ENCODE measurements around the gene PDE10A.

Gene PDE10A

DNA sequence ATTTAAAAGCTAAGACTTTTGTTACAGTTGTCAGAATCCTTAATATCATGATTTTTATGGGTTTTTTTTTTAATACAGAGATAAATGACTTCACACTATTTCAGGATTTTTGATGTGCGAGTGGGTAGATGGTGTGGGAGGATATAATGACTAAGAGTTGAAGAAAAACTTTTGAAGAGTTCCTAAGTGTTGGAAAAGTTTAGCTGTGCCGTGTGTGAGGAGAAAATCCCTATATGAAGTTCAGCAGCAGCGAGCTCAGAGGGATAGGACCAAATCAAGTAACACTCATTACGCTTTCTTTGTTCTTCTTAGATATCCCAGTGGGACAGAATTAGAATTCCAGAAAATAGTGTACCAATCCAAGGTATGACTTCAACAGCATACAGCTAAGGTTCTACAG lies 34.1 kb downstream of the PDE10A start:
- no peak overlapping the region for H2BK5ac ChIP-seq (ENCODE audit: low read depth, low read length, poor library complexity, severe bottlenecking)
- H3K27ac ChIP-seq (ENCODE audit: low read length, poor library complexity, severe bottlenecking) = no peak overlapping the region
- H4K91ac ChIP-seq (ENCODE audit: low read length) = no peak overlapping the region
- H2BK12ac ChIP-seq (ENCODE audit: low read length in 2 of 2) = no peak overlapping the region
- no peak overlapping the region for H3K4me3 ChIP-seq (ENCODE audit: insufficient read depth in 1 of 2, low read depth in 1 of 2, low read length in 2 of 2)
- 94% methylated on average over 4 of the region's 4 CpGs for WGBS
- H3K9me3 ChIP-seq (ENCODE audit: control insufficient read depth, low read length) = no peaks in the 10 kb centered on the region
- no peaks in the 10 kb centered on the region for H3K27me3 ChIP-seq (ENCODE audit: control insufficient read depth in 1 of 2, insufficient read depth in 1 of 2, low read length in 2 of 2)
- no peak overlapping the region for H3K18ac ChIP-seq (ENCODE audit: low read depth in 1 of 2, low read length in 2 of 2)
- H2AK5ac ChIP-seq (ENCODE audit: low read length, severe bottlenecking) = no peak overlapping the region
- H4K8ac ChIP-seq (ENCODE audit: low read length) = no peak overlapping the region
- no peak for DNase-seq
- peaks cover 31% of the 10 kb centered on the region for H3K79me1 ChIP-seq (replicated peaks; ENCODE audit: low read length, poor library complexity, severe bottlenecking)
- H3K4ac ChIP-seq (ENCODE audit: low read depth in 1 of 2, low read length in 2 of 2) = no peak overlapping the region
- H2BK120ac ChIP-seq (ENCODE audit: low read depth, low read length) = no peak overlapping the region
- H3K14ac ChIP-seq (ENCODE audit: low read length in 2 of 2) = no peak overlapping the region
- no peak overlapping the region for H3K4me2 ChIP-seq (ENCODE audit: low read length, poor library complexity, severe bottlenecking)
- no peak overlapping the region for H2BK15ac ChIP-seq (ENCODE audit: low read depth, poor library complexity, severe bottlenecking)
- H3K23ac ChIP-seq (ENCODE audit: low read length in 2 of 2) = no peak overlapping the region
- H3K36me3 ChIP-seq (ENCODE audit: control insufficient read depth in 1 of 2, insufficient read depth in 2 of 2, low read depth in 1 of 2, low read length in 2 of 2) = peaks cover 0 to 4% of the 10 kb centered on the region in 2 experiments
- no peak overlapping the region for H2AFZ ChIP-seq (ENCODE audit: low read depth, low read length)
- H3K9ac ChIP-seq (ENCODE audit: low read length) = no peak overlapping the region
- peaks cover 14% of the 10 kb centered on the region for H3K4me1 ChIP-seq (ENCODE audit: control insufficient read depth, insufficient read depth, low read depth, low read length)

DNA sequence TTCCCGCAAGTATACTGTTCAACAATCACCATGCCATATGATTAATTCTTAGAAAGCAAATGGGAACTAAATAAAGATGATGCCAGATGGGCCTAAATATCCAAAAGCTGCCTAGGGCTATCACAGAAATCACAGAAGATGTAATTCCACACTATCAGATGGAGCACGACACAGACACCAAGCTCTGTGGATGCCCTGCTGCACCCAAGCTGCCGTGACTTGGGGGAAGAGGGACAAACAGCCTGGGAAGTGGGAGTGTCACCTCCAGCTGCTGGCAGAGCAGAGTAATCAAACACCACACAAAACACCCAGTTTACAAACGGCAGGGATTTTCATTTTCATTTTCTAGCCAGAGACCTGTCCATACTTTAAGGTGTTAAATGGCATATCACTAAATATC lies 35.7 kb downstream of the PDE10A start:
- Histone ChIP-seq H2BK5ac (ENCODE audit: low read depth, low read length, poor library complexity, severe bottlenecking) (no peak overlapping the region), H3K23ac (ENCODE audit: low read length in 2 of 2) (no peak overlapping the region), H2BK120ac (ENCODE audit: low read depth, low read length) (no peak overlapping the region), H4K91ac (ENCODE audit: low read length) (no peak overlapping the region), H3K4ac (ENCODE audit: low read depth in 1 of 2, low read length in 2 of 2) (no peak overlapping the region), H4K8ac (ENCODE audit: low read length) (no peak overlapping the region), H2BK12ac (ENCODE audit: low read length in 2 of 2) (no peak overlapping the region), H2AFZ (ENCODE audit: low read depth, low read length) (no peak overlapping the region), H3K4me3 (ENCODE audit: insufficient read depth in 1 of 2, low read depth in 1 of 2, low read length in 2 of 2) (no peak overlapping the region), H3K36me3 (ENCODE audit: control insufficient read depth in 1 of 2, insufficient read depth in 2 of 2, low read depth in 1 of 2, low read length in 2 of 2) (peaks cover 0 to 4% of the 10 kb centered on the region in 2 experiments), H3K4me2 (ENCODE audit: low read length, poor library complexity, severe bottlenecking) (no peak overlapping the region), H3K27ac (ENCODE audit: low read length, poor library complexity, severe bottlenecking) (no peak overlapping the region), H2AK5ac (ENCODE audit: low read length, severe bottlenecking) (no peak overlapping the region), H3K18ac (ENCODE audit: low read depth in 1 of 2, low read length in 2 of 2) (no peak overlapping the region), H3K9me3 (ENCODE audit: control insufficient read depth, low read length) (no peaks in the 10 kb centered on the region), H2BK15ac (ENCODE audit: low read depth, poor library complexity, severe bottlenecking) (no peak overlapping the region), H3K14ac (ENCODE audit: low read length in 2 of 2) (peak overlapping the region in 1 of 2 experiments; percentile 78), H3K9ac (ENCODE audit: low read length) (no peak overlapping the region), H3K27me3 (ENCODE audit: control insufficient read depth in 1 of 2, insufficient read depth in 1 of 2, low read length in 2 of 2) (no peaks in the 10 kb centered on the region), H3K79me1 (replicated peaks; ENCODE audit: low read length, poor library complexity, severe bottlenecking) (peaks cover 34% of the 10 kb centered on the region), H3K4me1 (ENCODE audit: control insufficient read depth, insufficient read depth, low read depth, low read length) (peaks cover 10% of the 10 kb centered on the region)
- 91% methylated on average over 3 of the region's 4 CpGs for WGBS
- DNase-seq = no peak

DNA sequence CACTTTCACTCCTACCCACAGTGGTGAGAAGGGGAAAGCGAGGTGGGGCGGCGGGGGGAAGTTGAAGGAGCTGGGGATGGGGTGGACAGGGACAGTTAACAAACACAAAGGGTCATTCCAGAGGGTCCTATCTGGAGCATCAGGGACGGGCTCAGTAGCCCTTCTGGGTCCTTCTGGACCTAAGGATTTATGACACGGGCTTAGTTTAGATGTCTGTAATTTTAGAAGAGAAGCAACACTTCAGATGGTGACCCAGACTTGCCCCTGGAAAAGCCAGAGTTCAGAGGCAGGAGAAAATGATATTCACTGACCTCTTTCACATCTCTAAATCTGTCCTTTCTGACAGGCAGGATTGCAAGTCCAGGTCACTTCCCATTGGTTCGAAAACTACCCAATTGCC lies 36.3 kb downstream of the PDE10A start:
- H2BK5ac ChIP-seq (ENCODE audit: low read depth, low read length, poor library complexity, severe bottlenecking) = no peak overlapping the region
- peaks cover 10% of the 10 kb centered on the region for H3K4me1 ChIP-seq (ENCODE audit: control insufficient read depth, insufficient read depth, low read depth, low read length)
- peaks cover 32% of the 10 kb centered on the region for H3K79me1 ChIP-seq (replicated peaks; ENCODE audit: low read length, poor library complexity, severe bottlenecking)
- H2BK120ac ChIP-seq (ENCODE audit: low read depth, low read length) = no peak overlapping the region
- H3K4ac ChIP-seq (ENCODE audit: low read depth in 1 of 2, low read length in 2 of 2) = no peak overlapping the region
- H3K23ac ChIP-seq (ENCODE audit: low read length in 2 of 2) = no peak overlapping the region
- no peak overlapping the region for H2BK12ac ChIP-seq (ENCODE audit: low read length in 2 of 2)
- H3K18ac ChIP-seq (ENCODE audit: low read depth in 1 of 2, low read length in 2 of 2) = no peak overlapping the region
- H3K4me3 ChIP-seq (ENCODE audit: insufficient read depth in 1 of 2, low read depth in 1 of 2, low read length in 2 of 2) = no peak overlapping the region
- WGBS = 57% methylated on average over 6 of the region's 6 CpGs
- no peaks in the 10 kb centered on the region for H3K27me3 ChIP-seq (ENCODE audit: control insufficient read depth in 1 of 2, insufficient read depth in 1 of 2, low read length in 2 of 2)
- no peak overlapping the region for H3K27ac ChIP-seq (ENCODE audit: low read length, poor library complexity, severe bottlenecking)
- H2BK15ac ChIP-seq (ENCODE audit: low read depth, poor library complexity, severe bottlenecking) = no peak overlapping the region
- no peak overlapping the region for H3K14ac ChIP-seq (ENCODE audit: low read length in 2 of 2)
- no peak overlapping the region for H4K8ac ChIP-seq (ENCODE audit: low read length)
- H3K9ac ChIP-seq (ENCODE audit: low read length) = no peak overlapping the region
- no peak overlapping the region for H4K91ac ChIP-seq (ENCODE audit: low read length)
- DNase-seq = no peak
- peaks cover 0 to 4% of the 10 kb centered on the region in 2 experiments for H3K36me3 ChIP-seq (ENCODE audit: control insufficient read depth in 1 of 2, insufficient read depth in 2 of 2, low read depth in 1 of 2, low read length in 2 of 2)
- H2AFZ ChIP-seq (ENCODE audit: low read depth, low read length) = no peak overlapping the region
- no peak overlapping the region for H3K4me2 ChIP-seq (ENCODE audit: low read length, poor library complexity, severe bottlenecking)
- no peaks in the 10 kb centered on the region for H3K9me3 ChIP-seq (ENCODE audit: control insufficient read depth, low read length)
- H2AK5ac ChIP-seq (ENCODE audit: low read length, severe bottlenecking) = no peak overlapping the region

DNA sequence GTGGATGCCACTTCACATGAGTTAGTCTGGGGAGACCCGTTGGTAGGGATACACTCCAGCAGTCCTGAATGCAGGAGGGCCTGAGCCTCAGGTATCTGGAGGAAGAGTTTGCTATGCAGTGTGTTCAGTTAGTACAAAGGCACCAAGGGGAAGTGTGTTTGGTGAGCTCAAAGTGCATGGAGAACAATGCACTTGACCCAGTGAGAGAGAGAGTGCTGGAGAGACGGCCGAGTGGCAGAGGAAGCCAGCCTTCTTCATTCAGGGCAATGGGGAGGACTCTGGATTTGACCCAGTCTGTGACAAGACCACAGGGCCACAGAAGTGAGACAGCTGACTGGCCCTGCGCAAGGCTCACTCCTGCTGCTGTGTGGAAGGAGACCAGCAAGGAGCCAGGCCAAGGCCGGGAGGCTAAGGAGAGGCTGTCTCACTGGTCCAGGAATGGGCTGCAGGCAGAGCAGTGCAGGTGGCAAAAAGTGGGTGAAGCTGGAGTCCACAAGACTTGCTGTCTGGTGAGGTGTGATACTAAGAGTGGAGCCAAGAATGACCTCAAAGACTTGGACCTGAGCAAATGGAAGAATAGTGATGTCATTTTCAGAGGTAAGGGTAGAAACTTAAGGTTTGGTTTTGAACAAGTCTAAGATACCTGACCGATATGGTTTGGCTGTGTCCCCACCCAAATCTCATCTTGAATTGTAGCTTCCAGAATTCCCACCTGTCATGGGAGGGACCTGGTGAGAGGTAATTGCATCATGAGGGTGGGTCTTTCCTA lies 38.0 kb downstream of the PDE10A start:
- 97% methylated on average over 6 of the region's 6 CpGs for WGBS
- no peak overlapping the region for H4K8ac ChIP-seq (ENCODE audit: low read length)
- no peak overlapping the region for H2AFZ ChIP-seq (ENCODE audit: low read depth, low read length)
- DNase-seq = no peak
- H3K36me3 ChIP-seq (ENCODE audit: control insufficient read depth in 1 of 2, insufficient read depth in 2 of 2, low read depth in 1 of 2, low read length in 2 of 2) = peaks cover 0 to 4% of the 10 kb centered on the region in 2 experiments
- H3K79me1 ChIP-seq (replicated peaks; ENCODE audit: low read length, poor library complexity, severe bottlenecking) = peaks cover 37% of the 10 kb centered on the region
- no peak overlapping the region for H3K27ac ChIP-seq (ENCODE audit: low read length, poor library complexity, severe bottlenecking)
- no peak overlapping the region for H3K14ac ChIP-seq (ENCODE audit: low read length in 2 of 2)
- H3K4me1 ChIP-seq (ENCODE audit: control insufficient read depth, insufficient read depth, low read depth, low read length) = peaks cover 9% of the 10 kb centered on the region
- no peak overlapping the region for H2BK5ac ChIP-seq (ENCODE audit: low read depth, low read length, poor library complexity, severe bottlenecking)
- H3K23ac ChIP-seq (ENCODE audit: low read length in 2 of 2) = no peak overlapping the region
- H3K27me3 ChIP-seq (ENCODE audit: control insufficient read depth in 1 of 2, insufficient read depth in 1 of 2, low read length in 2 of 2) = no peaks in the 10 kb centered on the region
- no peak overlapping the region for H2BK120ac ChIP-seq (ENCODE audit: low read depth, low read length)
- H3K4me2 ChIP-seq (ENCODE audit: low read length, poor library complexity, severe bottlenecking) = no peak overlapping the region
- no peak overlapping the region for H2BK15ac ChIP-seq (ENCODE audit: low read depth, poor library complexity, severe bottlenecking)
- H3K4me3 ChIP-seq (ENCODE audit: insufficient read depth in 1 of 2, low read depth in 1 of 2, low read length in 2 of 2) = no peak overlapping the region
- H3K18ac ChIP-seq (ENCODE audit: low read depth in 1 of 2, low read length in 2 of 2) = no peak overlapping the region
- H2AK5ac ChIP-seq (ENCODE audit: low read length, severe bottlenecking) = no peak overlapping the region
- no peak overlapping the region for H4K91ac ChIP-seq (ENCODE audit: low read length)
- H3K4ac ChIP-seq (ENCODE audit: low read depth in 1 of 2, low read length in 2 of 2) = no peak overlapping the region
- H3K9me3 ChIP-seq (ENCODE audit: control insufficient read depth, low read length) = no peaks in the 10 kb centered on the region
- no peak overlapping the region for H2BK12ac ChIP-seq (ENCODE audit: low read length in 2 of 2)
- no peak overlapping the region for H3K9ac ChIP-seq (ENCODE audit: low read length)
